Adrenal gland (tissue), 12 donors: ENCODE results near the gene SERPINA4. TPM values are rescaled to one million over a fixed set of nuclear protein-coding genes. Genes with fewer than 3 reads are reported as not detected.

Source experiments
- DNase-seq, 7 donors: peaks; one replicate each; pipeline ENCODE4 v3.0.0-alpha.2; 2019 to 2020
- H3K27ac ChIP-seq, 5 donors: fragments of 200-600 bp; sonication (generic) in 4 of 5; 1 replicate in 3 of 5; 2 replicates in 2 of 5; pipeline versions ENCODE4 v1.5.1 to v1.8.0; 2016 to 2020; ENCODE audit warnings: mild to moderate bottlenecking in 1 of 5
- H3K27me3 ChIP-seq: fragments of 200-600 bp; 2 replicates; pipeline ENCODE4 v1.8.0; 2021
- H3K36me3 ChIP-seq, 2 donors: fragments of 200-600 bp; replicated peaks in 1 of 2; 1 replicate in 1 of 2; 2 replicates in 1 of 2; pipeline versions ENCODE4 v1.5.1 to v1.8.0; 2018 to 2022
- H3K4me1 ChIP-seq, 2 donors: fragments of 200-600 bp; replicated peaks in 1 of 2; 1 replicate in 1 of 2; 2 replicates in 1 of 2; pipeline versions ENCODE4 v1.5.1 to v1.8.0; 2018 to 2021
- H3K4me3 ChIP-seq, 4 donors: fragments of 200-600 bp; sonication (generic) in 3 of 4; one replicate each; pipeline ENCODE4 v1.5.1; 2016 to 2018
- H3K9me3 ChIP-seq, 3 donors: fragments of 200-600 bp; sonication (generic) in 1 of 3; replicated peaks in 1 of 3; 1 replicate in 2 of 3; 2 replicates in 1 of 3; pipeline versions ENCODE4 v1.5.1 to v1.8.0; 2016 to 2021
- CTCF ChIP-seq, 6 experiments: fragments of 450-650 bp in 4 of 6; fragments of 200-600 bp in 2 of 6; sonication (generic) in 1 of 6; IDR thresholded peaks; 1 replicate in 5 of 6; 2 replicates in 1 of 6; pipeline versions ENCODE4 v1.5.1 to v1.8.0; 2016 to 2021; ENCODE audit warnings: antibody characterized with exemption in 6 of 6, mild to moderate bottlenecking in 2 of 6, moderate library complexity in 1 of 6
- POLR2A ChIP-seq, 2 donors: fragments of 450-650 bp; IDR thresholded peaks; one replicate each; pipeline ENCODE4 v1.6.1; 2017; ENCODE audit warnings: antibody characterized with exemption in 2 of 2, mild to moderate bottlenecking in 2 of 2, moderate library complexity in 1 of 2
- WGBS, 4 donors: extraction: QIAGEN DNeasy Blood & Tissue Kit in 2 of 4; methylation state at CpG; one replicate each; pipeline versions ENCODE4 v1.1.5 to v1.1.7; 2013 to 2017; 5-methylcytosine and 5-hydroxymethylcytosine counted together
- intact Hi-C, 2 donors: fragments of 100-400 bp; cut with DNase I; formaldehyde crosslinking; loops; one replicate each; pipeline versions ENCODE4 v1.14.1 to v1.15.0; 2022 to 2023
- polyA plus RNA-seq, 3 donors: library from polyadenylated mRNA; stranded (reverse); fragments of 200-250 nt in 2 of 3; fragments of 350-450 nt in 1 of 3; fragmentation: Illumina TruSeq in 1 of 3; extraction: RNeasy Lipid Tissue Mini Kit (QIAGEN cat#74804) in 1 of 3; gene quantifications; one replicate each; pipeline ENCODE4 v1.2.3, GENCODE V29; 2013 to 2014
- total RNA-seq, 9 donors: library from RNA; depleted of rRNA in 4 of 9; stranded (reverse); fragments of >200 nt in 4 of 9; fragments of 120-200 nt in 1 of 9; fragmentation: NEBNext Ultra II Directional in 1 of 9; extraction: Animal tissue kit (Norgen Biotek cat#: 25700) in 1 of 9; gene quantifications; one replicate each; pipeline versions ENCODE4 v1.1.0 to v1.2.4, GENCODE V29; 2013 to 2023
- donor health status: healthy with polysubstance abuse.
- donor health status: Bipolar disorder and iron deficiency.
- donor health status: DM: yes; HTN: yes; CAD: no.
- donor health status: DM: no; HTN: no; CAD: no.
- donor health status: DM: no; HTN: no; CAD: no.
- donor health status: DM: yes; HTN: yes; CAD: no.

The SERPINA4 gene
- total and polyA plus RNA-seq, 12 donors = 0.06 to 0.31 (median 0.11) TPM; not detected in 9

GRCh38 chr14:94540031-94540794 lies 21.0 kb upstream of the SERPINA4 start:
- DNase-seq = peak in 6 of 7 donors; percentile 26 to 64 (median 46)
- intact Hi-C loops = loop anchor here in 1 of 2 donors (10.0 kb wide), 1 partner anchor 145 kb away; no protein-coding TSS in a partner anchor
- Histone ChIP-seq H3K4me1 (no peaks in the 10 kb centered on the region), H3K27ac (no peak overlapping the region), H3K27me3 (peaks cover 4% of the 10 kb centered on the region), H3K9me3 (no peaks in the 10 kb centered on the region), H3K4me3 (no peak overlapping the region), H3K36me3 (no peaks in the 10 kb centered on the region)
- WGBS, 4 donors = 40 to 57% (median 50%) methylated on average over 7 to 13 of the region's 13 CpGs
- no peak for TF ChIP-seq POLR2A (IDR thresholded peaks at IDR 0.05)
- TF ChIP-seq CTCF (IDR thresholded peaks at IDR 0.05) = peak in 2 of 6 experiments; percentile 5 to 7

GRCh38 chr14:94541234-94541975 lies 19.8 kb upstream of the SERPINA4 start:
- DNase-seq = no peak
- no peaks in the 10 kb centered on the region for H3K4me1 ChIP-seq
- intact Hi-C loops = loop anchor here in 1 of 2 donors (10.0 kb wide), 1 partner anchor 143 kb away; no protein-coding TSS in a partner anchor
- no peaks in the 10 kb centered on the region for H3K9me3 ChIP-seq
- no peaks in the 10 kb centered on the region for H3K36me3 ChIP-seq
- WGBS, 4 donors = 79 to 89% (median 85%) methylated on average over 9 of the region's 9 CpGs
- H3K4me3 ChIP-seq = no peak overlapping the region
- H3K27ac ChIP-seq = no peak overlapping the region
- TF ChIP-seq POLR2A (IDR thresholded peaks at IDR 0.05) (no peak), CTCF (IDR thresholded peaks at IDR 0.05) (no peak)
- no peaks in the 10 kb centered on the region for H3K27me3 ChIP-seq

- no peak for TF ChIP-seq CTCF (IDR thresholded peaks at IDR 0.05)
- no peak for TF ChIP-seq POLR2A (IDR thresholded peaks at IDR 0.05)
- no peaks in the 10 kb centered on the region for H3K9me3 ChIP-seq
- no peak overlapping the region for H3K4me3 ChIP-seq
- no peak overlapping the region for H3K27ac ChIP-seq
- 74 to 80% (median 76%) methylated on average over 8 to 12 of the region's 12 CpGs for WGBS, 4 donors
- peak in 1 of 7 donors; percentile 23 for DNase-seq
- H3K27me3 ChIP-seq = no peaks in the 10 kb centered on the region
- H3K4me1 ChIP-seq = no peaks in the 10 kb centered on the region
- intact Hi-C loops = loop anchor here in 1 of 2 donors (10.0 kb wide), 1 partner anchor 143 kb away; no protein-coding TSS in a partner anchor
- no peaks in the 10 kb centered on the region for H3K36me3 ChIP-seq
These were observed 19.0 kb upstream of the SERPINA4 start for GRCh38 chr14:94542111-94542810.
